Activated naive CD4-positive, alpha-beta T cell treated with anti-CD3 and anti-CD28 coated beads, Interleukin-2, amount 50 U/mL, for 16 hours (primary cell): ENCODE measurements around the gene DUS2.
"Not testable (repeated sequence)": the region's sequence is repeated elsewhere in the genome, so short reads cannot be mapped to it uniquely, and the experiment has no call there.

Experiments used
- DNase-seq: peaks from one replicate; pipeline ENCODE4 v3.0.0-alpha.2; 2020

The DUS2 gene

DNA sequence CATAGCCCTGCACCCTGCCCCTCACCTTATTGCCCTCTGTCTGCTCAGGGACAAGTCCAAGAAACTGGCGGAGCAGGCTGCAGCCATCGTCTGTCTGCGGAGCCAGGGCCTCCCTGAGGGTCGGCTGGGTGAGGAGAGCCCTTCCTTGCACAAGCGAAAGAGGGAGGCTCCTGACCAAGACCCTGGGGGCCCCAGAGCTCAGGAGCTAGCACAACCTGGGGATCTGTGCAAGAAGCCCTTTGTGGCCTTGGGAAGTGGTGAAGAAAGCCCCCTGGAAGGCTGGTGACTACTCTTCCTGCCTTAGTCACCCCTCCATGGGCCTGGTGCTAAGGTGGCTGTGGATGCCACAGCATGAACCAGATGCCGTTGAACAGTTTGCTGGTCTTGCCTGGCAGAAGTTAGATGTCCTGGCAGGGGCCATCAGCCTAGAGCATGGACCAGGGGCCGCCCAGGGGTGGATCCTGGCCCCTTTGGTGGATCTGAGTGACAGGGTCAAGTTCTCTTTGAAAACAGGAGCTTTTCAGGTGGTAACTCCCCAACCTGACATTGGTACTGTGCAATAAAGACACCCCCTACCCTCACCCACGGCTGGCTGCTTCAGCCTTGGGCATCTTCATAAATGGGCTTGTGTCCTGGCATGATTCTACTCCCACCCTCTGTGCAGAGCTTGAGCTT is 55.8 kb downstream of the DUS2 start:
- DNase-seq = no peak

DNA sequence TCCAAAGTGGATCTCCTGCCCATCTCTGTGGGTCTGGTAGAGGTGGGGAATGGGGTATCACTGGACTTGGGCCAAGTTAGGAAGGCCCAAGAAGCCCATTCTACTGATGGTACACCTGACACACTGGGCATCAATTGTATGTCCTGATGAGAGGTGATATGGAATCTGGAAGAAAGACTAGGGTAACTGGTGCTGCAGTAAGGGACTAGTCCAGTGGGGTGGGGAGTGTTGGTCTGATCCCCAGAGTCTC is 56.2 kb downstream of the DUS2 start:
- DNase-seq = no peak

DNA sequence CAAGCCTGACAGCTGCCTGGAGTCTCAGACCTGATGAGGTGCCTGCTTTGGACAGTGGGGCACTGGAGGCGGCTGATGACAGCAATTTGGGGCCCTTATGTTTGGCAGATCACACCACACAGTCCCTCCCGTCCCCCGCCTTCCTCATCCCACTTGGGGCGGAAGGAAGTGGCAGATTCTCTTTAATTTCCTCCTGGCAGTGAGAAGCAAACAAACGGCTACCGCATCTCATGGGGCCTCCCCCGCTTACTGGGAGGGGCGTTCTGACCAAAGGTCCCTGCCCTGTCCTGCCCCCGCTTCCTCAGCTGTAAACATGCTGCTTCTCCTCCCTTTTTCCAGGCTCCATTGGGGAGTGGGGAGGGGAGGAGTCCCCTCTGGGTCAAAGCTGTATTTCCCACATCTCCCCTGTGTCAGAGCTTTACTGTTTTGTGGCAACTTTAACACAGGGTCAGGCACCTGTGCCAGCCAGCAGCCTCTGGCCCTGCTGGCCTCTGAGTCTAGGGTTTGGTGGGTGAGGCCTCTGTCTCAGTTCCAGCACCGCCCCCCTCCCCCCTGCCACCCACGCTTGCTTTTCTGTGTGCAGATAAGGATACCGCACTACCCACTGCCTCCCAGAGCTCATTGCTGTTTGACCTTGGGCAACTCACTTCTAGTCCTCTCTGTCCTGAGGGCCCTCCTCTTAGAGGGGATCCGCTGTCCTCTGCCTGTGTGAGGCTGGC is 56.7 kb downstream of the DUS2 start:
- peak; percentile 59 for DNase-seq

DNA sequence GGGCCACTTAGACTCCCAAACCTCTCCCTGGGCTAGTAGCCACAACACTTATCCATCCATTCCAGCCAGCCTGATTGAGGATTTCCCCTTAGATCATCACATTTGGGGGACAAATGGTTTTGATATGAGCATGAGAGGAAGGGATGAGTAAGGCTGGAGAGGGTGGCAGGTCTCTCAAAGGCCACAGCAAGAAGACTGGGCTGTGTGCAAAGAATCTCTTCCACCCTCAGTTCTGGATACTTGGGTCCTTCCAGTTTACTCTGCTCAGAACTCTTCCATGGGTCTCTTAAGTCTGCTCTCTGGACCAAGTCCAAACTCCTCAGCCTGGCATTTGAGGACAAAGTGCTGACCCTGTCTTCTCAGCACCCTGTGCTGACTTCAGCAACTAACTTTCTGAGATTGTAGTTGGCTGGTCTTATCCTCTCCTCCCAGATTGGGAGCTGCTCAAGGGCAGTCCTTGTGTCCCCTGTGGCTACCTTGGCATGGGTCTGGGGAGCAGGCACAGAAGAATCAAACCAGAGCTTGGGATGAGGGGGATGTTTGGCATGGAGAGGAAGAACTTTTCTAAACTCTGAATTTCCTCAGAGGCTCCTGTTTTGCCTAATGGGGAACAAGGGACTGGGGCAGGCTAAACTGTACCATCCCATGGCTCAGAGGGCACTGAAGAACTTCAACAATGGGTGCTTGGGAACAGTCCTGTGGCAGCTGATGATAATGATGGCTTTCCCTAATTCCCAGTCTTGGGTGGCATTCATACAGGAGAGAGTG is 59.0 kb downstream of the DUS2 start:
- DNase-seq = no peak

DNA sequence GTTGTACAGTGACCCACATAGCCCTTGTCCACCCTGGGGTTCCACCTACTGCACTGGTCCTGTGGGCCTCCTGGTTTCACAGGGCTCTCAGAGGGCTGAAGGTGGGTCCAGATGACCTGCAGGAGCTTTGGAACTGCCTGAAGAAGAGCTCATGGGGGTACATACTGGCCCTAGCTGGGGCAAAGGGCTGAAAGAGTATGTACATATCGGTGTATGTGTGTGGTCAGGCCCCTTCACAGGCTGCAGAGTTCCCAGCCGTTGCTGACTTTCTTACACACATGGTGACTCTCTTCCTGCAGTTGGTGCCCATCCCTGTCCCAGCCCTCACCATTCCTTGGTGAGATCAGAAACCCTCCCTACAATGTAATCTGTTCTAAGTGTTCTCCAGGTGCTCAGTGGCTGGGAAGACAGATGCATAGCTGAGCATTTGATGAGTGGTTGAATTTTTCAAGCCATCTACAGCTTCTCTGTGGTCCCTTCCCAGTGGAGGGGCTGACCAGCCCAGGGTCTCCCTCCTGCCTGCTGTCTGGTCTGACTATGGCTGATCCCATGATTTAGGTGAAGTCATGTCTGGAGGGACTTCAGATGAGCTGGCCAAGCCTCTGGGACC is 59.6 kb downstream of the DUS2 start:
- no peak for DNase-seq

DNA sequence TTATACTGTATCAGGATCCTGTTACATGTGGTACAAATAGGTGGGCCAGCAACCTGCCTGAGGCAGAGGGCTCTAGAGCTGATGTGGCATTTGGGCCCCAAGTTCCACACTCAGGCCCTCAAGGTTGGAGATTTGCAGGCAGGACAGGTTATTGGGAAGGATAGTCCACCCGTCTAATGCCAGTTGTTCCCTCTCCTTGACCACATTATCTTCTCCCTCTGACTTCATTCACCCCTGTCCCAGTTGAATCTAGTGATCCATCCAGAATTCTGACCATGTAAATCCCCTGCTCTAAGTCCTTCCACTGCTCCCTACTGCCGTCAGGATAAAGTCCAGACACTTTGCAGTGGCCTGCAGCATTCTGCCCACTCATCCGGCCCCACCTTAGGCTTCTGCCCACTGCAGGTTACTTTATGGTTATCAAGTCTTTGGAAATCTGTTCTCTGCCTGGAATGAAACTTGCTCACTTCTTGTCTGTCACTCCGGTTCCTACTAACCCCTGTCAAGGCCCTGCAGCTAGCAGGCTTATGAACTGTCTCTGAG is 60.2 kb downstream of the DUS2 start:
- DNase-seq = no peak

DNA sequence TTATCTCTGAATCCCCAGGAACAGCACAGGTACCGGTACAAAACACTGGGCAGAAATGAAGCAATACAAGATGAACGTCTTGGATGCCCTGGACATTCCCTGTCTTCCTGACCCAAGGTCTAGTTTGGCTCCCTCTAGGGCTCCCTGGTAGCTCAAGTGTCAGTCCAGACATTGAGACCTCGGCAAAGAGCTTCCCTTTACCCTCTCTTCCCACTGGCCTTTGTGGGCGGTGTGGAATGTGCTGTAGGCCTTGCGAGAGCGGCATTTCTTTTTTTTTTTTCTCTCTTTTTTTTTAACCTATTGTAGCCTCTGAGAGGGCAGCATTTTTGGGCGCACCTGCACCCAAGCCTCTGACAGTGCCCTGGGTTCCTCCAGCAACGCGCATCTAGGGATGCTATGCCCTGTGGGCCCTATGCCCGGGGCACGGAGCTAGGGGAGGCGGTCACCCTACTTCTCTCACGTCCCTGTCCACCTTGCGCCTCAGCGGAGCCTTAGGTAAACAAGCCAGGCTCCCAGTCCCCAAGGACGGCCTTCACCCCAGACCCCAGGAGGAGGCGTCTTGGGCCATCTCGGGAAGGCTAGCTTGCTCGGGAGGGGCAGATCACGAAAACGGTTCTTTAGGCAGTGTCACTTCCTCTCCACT is 60.9 kb downstream of the DUS2 start:
- no peak for DNase-seq

DNA sequence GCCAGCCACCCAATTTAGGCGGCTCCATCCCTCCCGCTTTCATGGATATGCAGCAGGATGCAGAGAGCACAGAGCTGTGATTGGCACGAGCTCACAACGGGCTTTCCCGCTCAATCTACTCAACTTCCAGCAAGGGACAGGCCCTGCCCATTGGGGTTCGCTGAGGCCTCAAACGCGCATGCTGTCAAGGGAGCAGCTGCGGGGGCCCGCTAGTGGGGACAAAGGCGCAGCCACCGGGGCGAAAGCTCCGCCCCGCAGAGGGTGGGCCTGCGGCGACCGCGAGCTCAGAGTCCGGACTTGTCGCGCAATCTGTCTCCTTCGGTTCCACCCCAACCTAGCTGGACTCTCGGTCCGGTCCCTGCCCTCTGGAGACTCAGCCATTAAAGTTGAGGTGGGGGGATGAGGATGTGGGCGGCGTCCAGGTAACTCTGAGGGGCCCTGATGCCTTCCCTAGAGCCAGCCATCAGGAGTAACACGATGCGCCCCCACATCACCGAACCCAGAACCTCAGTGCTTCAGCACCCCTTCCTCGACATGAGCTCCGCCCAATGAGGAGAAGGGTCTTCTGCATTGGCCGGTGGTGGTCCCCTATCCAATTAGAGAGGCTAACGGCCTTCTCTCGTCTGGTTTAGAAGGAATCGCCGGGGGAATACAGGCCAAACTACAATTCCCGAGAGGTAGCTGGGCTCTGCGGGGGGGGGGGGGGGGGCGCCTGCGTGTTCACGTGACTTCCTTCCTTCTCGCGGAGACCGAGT is 61.6 kb downstream of the DUS2 start:
- peak; percentile 84 for DNase-seq

DNA sequence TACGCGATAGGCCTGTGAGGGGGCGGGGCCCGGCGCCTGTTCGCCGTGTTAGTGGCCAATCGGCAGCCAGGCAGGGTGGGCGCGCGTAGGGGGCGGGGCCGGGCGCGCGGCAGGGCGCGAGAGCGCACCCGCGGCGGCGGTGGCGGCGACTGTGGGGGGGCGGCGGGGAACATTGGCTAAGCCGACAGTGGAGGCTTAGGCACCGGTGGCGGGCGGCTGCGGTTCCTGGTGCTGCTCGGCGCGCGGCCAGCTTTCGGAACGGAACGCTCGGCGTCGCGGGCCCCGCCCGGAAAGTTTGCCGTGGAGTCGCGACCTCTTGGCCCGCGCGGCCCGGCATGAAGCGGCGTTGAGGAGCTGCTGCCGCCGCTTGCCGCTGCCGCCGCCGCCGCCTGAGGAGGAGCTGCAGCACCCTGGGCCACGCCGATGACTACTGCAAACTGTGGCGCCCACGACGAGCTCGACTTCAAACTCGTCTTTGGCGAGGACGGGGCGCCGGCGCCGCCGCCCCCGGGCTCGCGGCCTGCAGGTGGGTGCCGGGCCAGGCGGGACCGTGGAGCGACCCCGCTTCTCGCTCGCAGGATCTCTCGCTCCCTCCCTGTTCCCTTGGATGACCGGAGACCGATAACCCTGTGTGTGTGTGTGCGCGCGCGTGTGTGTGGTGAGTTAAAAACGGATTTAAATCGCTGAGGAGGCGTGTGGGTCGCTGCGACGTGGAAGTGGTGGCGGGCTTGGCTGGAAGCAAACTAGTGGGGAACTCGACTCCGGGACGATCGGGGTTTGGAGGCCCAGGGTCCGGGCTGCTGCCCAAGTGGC is 62.4 kb downstream of the DUS2 start, which contains the start of gene NFATC3:
Gene NFATC3, plus strand, starts transcription at position 112 of the 813 bp plus-strand sequence. Its CDS starts 312 bp downstream, at position 424.
- peak; percentile 100 for DNase-seq

DNA sequence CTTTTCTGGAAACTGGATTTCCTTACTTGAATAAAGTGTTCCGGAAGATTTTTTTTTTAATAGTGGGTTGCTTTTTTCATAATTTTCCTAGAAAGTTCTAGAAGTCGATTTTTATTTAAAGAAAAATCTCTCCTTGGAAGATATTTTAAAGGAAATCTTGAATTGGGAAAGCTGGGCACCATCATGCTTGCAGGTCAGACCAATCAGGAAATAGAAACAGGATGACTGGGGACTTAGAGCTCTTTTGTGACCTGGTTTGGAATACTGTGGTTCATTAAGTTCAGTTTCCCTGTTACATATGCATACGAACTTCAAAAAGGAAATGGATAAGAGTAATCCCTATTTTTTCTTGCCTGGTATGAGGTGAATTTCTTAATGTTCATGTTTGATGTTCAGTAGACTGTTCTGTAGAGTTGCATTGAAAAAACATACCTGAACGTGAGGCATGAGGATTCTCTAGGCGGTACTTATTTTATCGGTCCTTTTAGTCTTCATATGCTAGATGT is 63.3 kb downstream of the DUS2 start:
- DNase-seq = no peak

DNA sequence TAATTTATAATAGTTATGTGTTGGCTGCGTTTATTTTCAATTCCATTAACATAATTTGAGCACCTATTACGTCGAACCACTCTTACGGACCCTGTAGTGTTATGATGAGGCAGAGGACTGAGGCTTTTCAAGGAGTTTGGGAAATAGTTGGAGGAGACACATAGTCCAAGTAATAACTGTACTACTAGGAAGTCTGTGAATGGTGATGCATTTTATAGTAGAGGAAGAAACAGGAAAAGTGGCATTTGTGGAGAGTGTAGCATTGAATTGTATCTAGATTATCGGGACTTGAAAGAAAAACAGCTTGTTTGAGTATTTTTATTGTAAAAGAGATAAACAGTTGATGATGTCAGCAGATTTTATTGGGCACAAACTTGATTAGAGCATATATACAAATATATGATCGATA is 63.8 kb downstream of the DUS2 start:
- DNase-seq = no peak

DNA sequence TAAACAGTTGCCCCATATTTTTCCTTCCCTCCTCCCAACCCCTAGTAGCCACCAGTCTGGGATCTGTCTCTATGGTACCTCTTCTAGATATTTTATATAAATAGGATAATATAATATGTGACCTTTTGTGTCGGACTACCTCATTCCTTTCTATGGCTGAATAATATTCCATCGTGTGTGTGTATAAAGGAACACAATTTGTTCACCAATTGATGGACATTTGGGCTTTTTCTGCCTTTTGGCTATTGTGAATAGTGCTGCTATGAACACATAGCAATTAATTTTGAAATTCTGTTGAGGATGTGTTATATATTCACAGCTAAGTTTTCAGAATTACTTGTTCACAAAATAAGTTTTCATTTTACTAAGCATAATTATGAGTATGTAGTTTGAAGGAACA is 64.6 kb downstream of the DUS2 start:
- no peak for DNase-seq

DNA sequence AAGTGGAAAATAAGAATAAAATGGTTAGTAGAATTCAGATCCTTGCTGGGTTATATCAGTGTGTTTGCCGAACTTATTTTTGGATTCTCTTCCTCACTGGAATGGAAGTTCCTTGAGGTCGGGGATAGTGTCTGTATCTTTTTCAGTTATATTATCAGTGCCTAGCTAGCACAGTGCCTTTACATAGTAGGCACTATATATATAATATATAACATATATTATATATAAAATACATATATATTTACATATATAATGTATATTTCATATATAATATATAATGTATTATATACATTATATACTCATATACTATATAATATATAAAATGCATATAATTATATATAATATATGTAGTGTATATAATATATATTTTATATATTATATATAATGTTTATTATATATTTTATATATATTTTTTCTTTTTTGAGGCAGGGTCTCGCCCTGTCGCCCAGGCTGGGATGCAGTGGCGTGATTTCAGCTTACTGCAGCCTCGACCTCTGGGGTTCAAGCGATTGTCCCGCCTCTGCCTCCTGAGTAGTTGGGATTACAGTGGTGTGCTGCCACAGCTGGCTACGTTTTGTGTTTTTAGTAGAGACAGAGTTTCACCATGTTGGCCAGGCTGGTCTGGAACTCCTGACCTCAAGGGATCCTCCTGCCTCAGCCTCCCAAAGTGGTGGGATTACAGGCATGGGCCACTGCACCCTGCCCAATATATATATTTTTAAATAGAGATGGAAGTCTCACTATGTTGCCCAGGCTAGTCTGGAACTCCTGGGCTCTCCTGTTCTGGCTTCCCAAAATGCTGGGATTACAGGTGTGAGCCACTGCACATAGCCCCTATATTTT is 65.3 kb downstream of the DUS2 start:
- no peak for DNase-seq

DNA sequence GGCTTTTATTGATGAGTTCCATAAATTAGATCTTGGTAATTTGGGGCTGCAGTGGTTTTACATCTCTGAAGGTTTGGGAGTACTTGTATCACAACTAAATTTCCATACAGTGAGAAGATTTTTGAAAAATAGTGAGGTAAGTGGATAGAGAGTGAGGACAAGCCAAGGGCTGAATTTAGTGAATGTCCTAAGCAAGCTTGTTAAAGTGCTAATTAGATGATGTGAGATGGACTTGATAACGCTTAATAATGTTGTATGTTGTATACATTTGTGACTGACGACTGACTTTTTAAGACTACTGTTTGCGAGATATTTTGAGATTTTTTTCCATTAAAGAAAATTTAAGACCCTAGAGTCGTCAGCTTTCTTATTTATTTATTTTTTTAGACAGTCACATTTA is 66.0 kb downstream of the DUS2 start:
- no peak for DNase-seq

DNA sequence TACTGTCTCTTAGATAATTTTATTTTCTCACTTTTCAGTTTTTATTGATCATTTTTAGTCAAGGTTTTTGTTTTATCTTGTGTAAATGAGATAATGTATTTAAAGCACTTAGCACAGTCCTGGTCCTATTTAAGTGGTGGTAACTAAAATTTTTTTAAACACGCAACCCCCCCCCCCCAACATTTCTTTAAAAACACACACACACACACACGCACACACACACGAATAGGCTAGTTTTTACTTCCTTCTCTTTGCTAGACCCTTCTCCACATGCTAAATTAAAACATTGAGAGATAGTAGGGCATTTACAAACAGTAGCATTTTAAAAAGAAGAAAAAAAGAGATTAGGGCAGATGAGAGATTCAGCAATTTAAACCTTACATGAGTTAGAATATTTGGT is 67.0 kb downstream of the DUS2 start:
- DNase-seq = no peak

DNA sequence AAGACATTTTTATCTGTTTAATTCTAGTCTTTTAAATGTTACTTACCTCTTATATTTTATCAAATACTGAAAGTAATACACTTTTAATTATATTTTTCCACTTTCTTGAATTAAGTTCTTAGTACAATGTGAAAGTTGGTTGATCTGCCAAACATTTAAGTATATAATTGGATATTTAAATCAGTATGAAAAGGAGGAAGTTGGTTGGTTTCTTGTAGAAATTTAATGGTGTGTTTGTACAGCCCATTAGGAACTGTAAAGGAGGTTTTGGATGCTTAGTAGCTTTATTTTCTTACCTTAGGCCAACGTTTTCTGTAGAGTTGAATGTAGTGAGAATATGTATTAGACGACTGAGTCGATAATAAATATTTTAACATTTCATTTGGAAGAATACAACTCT is 67.4 kb downstream of the DUS2 start:
- DNase-seq = no peak

DNA sequence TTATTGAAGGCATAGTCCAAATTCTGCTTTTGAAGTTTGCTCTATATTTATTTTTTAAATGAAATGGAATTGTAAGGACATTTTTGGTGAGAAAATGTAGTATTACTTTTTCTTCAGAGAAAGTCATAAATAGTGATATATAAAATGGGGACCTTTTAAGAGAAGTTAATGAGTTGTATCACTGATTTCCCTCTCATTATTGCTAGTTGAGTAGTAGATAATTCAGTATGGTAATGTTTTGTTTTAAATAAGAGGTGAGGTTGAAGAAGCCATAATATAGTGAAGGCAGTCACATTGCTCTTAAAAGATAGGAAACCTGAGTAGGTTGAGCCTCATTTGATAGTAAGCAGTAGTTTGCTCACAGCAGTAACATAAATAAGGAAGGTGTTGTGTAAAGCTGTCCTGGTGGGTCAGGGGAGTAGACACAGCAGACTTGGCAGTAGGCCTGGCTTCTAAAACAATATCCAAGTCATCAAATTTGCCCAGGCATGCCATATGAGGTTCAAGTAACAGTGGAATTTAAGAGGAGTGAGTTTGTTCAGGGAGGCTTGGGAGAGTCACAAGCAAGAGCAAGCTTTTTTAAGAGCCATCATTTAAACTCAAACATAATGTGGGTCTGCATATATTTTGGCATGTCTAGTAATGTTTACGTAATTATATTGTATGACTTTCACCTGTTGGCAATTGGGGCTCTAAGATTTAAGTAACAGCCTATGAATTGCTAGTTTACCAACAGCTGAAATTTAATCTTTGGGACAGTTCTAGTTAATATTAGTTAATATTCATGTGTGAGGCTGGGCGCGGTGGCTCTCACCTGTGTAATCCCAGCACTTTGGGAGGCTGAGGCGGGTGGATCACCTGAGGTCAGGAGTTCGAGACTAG is 68.5 kb downstream of the DUS2 start:
- DNase-seq = no peak

DNA sequence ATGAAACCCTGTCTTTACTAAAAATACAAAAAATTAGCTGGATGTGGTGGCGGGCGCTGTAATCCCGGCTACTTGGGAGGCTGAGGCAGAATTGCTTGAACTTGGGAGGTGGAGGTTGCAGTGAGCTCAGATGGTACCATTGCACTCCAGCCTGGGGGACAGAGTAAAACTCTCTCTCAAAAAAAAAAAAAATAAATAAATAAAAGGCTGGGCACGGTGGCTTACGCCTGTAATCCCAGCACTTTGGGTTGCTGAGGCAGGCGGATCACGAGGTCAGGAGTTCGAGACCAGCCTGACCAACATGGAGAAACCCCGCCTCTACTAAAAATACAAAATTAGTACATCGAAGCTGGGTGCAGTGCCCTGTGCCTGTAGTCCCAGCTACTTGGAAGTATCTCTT is 69.2 kb downstream of the DUS2 start:
- DNase-seq = not testable (repeated sequence)
